ENCODE data around the gene ZSWIM3.

DNA sequence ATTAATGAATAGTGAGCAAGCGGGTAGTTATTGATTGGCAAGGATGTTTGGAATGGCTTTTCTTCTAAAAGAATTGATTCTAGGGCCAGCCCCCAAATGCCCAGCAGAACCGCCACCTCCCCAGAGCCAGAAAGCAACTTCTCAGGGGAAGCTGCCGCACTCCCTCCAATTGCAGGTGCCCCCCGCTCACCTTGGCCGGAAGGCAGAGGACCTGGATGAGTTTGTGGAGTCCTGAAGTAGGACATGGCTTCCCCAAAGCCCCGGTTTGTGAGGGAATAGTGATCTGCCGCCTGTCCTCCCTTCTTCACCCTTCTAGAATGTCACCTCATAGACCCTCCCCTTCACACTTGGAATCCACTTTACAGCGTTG lies 29.9 kb downstream of the ZSWIM3 start, which contains the start of gene SPATA25:
- no peak for TF ChIP-seq POLR2A (IDR thresholded peaks at IDR 0.05; ENCODE audit: low read depth)
- TF ChIP-seq POLR2AphosphoS5 (IDR thresholded peaks at IDR 0.05): no peak
- TF ChIP-seq, protein P1, sequence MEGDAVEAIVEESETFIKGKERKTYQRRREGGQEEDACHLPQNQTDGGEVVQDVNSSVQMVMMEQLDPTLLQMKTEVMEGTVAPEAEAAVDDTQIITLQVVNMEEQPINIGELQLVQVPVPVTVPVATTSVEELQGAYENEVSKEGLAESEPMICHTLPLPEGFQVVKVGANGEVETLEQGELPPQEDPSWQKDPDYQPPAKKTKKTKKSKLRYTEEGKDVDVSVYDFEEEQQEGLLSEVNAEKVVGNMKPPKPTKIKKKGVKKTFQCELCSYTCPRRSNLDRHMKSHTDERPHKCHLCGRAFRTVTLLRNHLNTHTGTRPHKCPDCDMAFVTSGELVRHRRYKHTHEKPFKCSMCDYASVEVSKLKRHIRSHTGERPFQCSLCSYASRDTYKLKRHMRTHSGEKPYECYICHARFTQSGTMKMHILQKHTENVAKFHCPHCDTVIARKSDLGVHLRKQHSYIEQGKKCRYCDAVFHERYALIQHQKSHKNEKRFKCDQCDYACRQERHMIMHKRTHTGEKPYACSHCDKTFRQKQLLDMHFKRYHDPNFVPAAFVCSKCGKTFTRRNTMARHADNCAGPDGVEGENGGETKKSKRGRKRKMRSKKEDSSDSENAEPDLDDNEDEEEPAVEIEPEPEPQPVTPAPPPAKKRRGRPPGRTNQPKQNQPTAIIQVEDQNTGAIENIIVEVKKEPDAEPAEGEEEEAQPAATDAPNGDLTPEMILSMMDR (IDR thresholded peaks at IDR 0.05): no peak
- no peak for TF ChIP-seq EP300 (IDR thresholded peaks at IDR 0.05)

Measured in esophagus muscularis mucosa (tissue), 4 donors.